RWPE2 (cell line): Measurements from ENCODE around the gene CFC1B.
"Not testable (repeated sequence)": the region's sequence is repeated elsewhere in the genome, so short reads cannot be mapped to it uniquely, and the experiment has no call there.

ENCODE experiments used
- ATAC-seq: fragments of 200-7000 bp; cut with Tn5 transposase; 3 replicates; pipeline ENCODE4 v1.9.1; 2021; ENCODE audit warnings: low read depth
- DNase-seq: peaks from one replicate; pipeline ENCODE4 v3.0.0-alpha.2; 2020; ENCODE audit warnings: low spot score
- H3K27ac ChIP-seq: fragments of 450-650 bp; 2 replicates; pipeline ENCODE4 v1.5.1; 2017; ENCODE audit warnings: mild to moderate bottlenecking; ENCODE audit not compliant: poor library complexity, severe bottlenecking
- H3K27me3 ChIP-seq: fragments of 250-450 bp; sonication (Bioruptor Pico); 2 replicates; pipeline ENCODE4 v1.5.1; 2021; ENCODE audit warnings: mild to moderate bottlenecking, moderate library complexity; ENCODE audit not compliant: insufficient read depth, poor library complexity, severe bottlenecking
- H3K36me3 ChIP-seq: fragments of 250-450 bp; sonication (Bioruptor Pico); 2 replicates; pipeline ENCODE4 v1.5.1; 2020; ENCODE audit warnings: low read depth, mild to moderate bottlenecking, moderate library complexity
- H3K4me1 ChIP-seq: fragments of 250-450 bp; sonication (Bioruptor Pico); 2 replicates; pipeline ENCODE4 v1.5.1; 2021; ENCODE audit warnings: mild to moderate bottlenecking, moderate library complexity; ENCODE audit not compliant: insufficient read depth, poor library complexity, severe bottlenecking
- H3K4me3 ChIP-seq: fragments of 250-450 bp; sonication (Bioruptor Pico); 2 replicates; pipeline ENCODE4 v1.5.1; 2021; ENCODE audit warnings: mild to moderate bottlenecking, moderate library complexity; ENCODE audit not compliant: severe bottlenecking
- H3K9me3 ChIP-seq: fragments of 250-450 bp; sonication (Bioruptor Pico); 2 replicates; pipeline ENCODE4 v1.5.1; 2021; ENCODE audit warnings: mild to moderate bottlenecking, moderate library complexity; ENCODE audit not compliant: severe bottlenecking

The CFC1B gene

GRCh38 chr2:130531672-130532071 lies 10.7 kb downstream of the CFC1B start:
- not testable (repeated sequence) for H3K9me3 ChIP-seq, H3K36me3 ChIP-seq, ATAC-seq, H3K27me3 ChIP-seq, H3K4me1 ChIP-seq, DNase-seq, H3K4me3 ChIP-seq, H3K27ac ChIP-seq

GRCh38 chr2:130536654-130537053 lies 15.6 kb downstream of the CFC1B start:
- not testable (repeated sequence) for H3K9me3 ChIP-seq, H3K4me3 ChIP-seq, H3K36me3 ChIP-seq, DNase-seq, H3K27ac ChIP-seq, H3K27me3 ChIP-seq, ATAC-seq, H3K4me1 ChIP-seq

GRCh38 chr2:130538271-130538670 lies 17.2 kb downstream of the CFC1B start:
- not testable (repeated sequence) for H3K4me3 ChIP-seq, ATAC-seq, H3K27ac ChIP-seq, H3K9me3 ChIP-seq, H3K36me3 ChIP-seq, H3K4me1 ChIP-seq, DNase-seq, H3K27me3 ChIP-seq

GRCh38 chr2:130542789-130543188 lies 21.8 kb downstream of the CFC1B start:
- not testable (repeated sequence) for H3K27me3 ChIP-seq, H3K27ac ChIP-seq, H3K4me1 ChIP-seq, ATAC-seq, DNase-seq, H3K9me3 ChIP-seq, H3K4me3 ChIP-seq, H3K36me3 ChIP-seq

- not testable (repeated sequence) for ATAC-seq, H3K4me3 ChIP-seq, H3K36me3 ChIP-seq, H3K4me1 ChIP-seq, DNase-seq, H3K27ac ChIP-seq, H3K9me3 ChIP-seq, H3K27me3 ChIP-seq
These were observed 22.9 kb downstream of the CFC1B start for GRCh38 chr2:130543785-130544528.

DNA sequence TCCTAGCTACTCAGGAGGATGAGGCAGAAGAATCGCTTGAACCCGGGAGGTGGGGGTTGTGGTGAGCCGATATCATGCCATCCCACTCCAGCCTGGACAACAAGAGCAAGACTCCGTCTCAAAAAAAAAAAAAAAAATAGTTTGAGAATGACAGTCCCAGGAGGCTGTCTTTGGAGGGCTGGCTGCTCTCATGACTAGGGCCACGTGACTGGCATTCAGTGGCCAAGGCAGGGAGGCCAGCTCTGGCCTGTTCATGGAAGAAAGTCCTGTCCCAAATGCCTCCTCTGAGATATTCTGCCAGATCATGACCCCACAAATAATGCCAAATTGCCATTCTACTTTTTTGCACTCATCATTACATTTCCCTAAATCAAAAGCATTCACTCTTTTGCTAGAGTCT lies 24.0 kb downstream of the CFC1B start:
- ATAC-seq, H3K9me3 ChIP-seq, H3K27ac ChIP-seq, H3K4me3 ChIP-seq, H3K27me3 ChIP-seq, H3K36me3 ChIP-seq, H3K4me1 ChIP-seq, DNase-seq: not testable (repeated sequence)

- not testable (repeated sequence) for ATAC-seq, H3K36me3 ChIP-seq, H3K4me3 ChIP-seq, H3K27ac ChIP-seq, H3K9me3 ChIP-seq, DNase-seq, H3K4me1 ChIP-seq, H3K27me3 ChIP-seq
These were observed 27.4 kb downstream of the CFC1B start for GRCh38 chr2:130548418-130548817.

DNA sequence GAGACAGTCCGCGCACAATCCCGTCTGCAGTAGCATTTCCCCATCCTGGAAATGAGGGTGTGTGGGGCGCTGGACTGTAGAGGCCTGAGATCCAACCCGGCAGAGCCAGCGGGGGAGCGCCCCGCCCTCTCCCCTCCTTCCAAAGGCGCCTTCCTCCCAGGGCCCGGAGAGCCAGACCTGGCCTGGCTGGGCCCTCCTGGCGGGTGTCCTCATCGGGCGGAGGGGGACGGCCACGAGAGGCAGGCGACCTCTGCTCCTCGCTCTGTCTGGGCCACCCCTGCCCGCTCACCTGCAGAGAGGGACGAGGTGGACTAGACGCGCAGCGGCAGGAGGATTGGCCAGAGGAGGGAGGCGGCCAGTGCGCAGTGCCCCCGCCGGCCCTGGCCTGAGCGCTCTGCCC lies 28.5 kb downstream of the CFC1B start:
- not testable (repeated sequence) for H3K27me3 ChIP-seq, H3K36me3 ChIP-seq, H3K4me3 ChIP-seq, H3K4me1 ChIP-seq, H3K27ac ChIP-seq, H3K9me3 ChIP-seq, DNase-seq, ATAC-seq

- ATAC-seq, H3K4me3 ChIP-seq, DNase-seq, H3K4me1 ChIP-seq, H3K9me3 ChIP-seq, H3K36me3 ChIP-seq, H3K27ac ChIP-seq, H3K27me3 ChIP-seq: not testable (repeated sequence)
These were observed 33.2 kb downstream of the CFC1B start for GRCh38 chr2:130554178-130554577.

DNA sequence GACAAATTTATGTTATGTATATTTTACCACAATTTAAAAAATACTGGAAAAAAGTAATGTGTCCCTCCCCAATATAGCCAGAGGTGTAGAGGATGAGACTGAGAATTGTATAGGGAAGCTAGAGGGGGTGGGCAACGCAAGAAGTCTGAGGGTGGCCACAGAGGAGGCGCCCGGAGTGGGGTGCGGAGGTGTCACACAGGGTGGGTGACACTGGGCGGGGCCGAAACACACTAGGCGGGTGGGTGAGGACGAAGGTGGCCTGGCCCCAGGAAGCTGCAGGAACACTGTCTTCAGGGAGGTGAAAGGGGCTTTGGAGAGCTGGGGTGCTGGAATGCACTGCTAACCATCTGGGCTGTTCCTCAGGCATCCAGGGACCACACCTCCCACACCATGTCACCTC lies 35.4 kb downstream of the CFC1B start:
- not testable (repeated sequence) for H3K36me3 ChIP-seq, ATAC-seq, H3K27ac ChIP-seq, H3K9me3 ChIP-seq, H3K4me1 ChIP-seq, H3K27me3 ChIP-seq, H3K4me3 ChIP-seq, DNase-seq

GRCh38 chr2:130566165-130566564 lies 45.1 kb downstream of the CFC1B start:
- H3K36me3 ChIP-seq, ATAC-seq, H3K4me3 ChIP-seq, H3K9me3 ChIP-seq, H3K27me3 ChIP-seq, H3K27ac ChIP-seq, DNase-seq, H3K4me1 ChIP-seq: not testable (repeated sequence)

GRCh38 chr2:130571929-130572328 lies 50.9 kb downstream of the CFC1B start:
- H3K9me3 ChIP-seq, H3K27ac ChIP-seq, H3K36me3 ChIP-seq, H3K4me1 ChIP-seq, H3K4me3 ChIP-seq, ATAC-seq, H3K27me3 ChIP-seq, DNase-seq: not testable (repeated sequence)
